GM12873 (cell line): ENCODE results near the gene MAGI2.

ENCODE experiments used
- CTCF ChIP-seq: IDR thresholded peaks from 2 replicates; pipeline ENCODE4 v1.5.1; 2012; ENCODE audit warnings: low read depth, mild to moderate bottlenecking, moderate library complexity, low read length, control low read depth; ENCODE audit not compliant: insufficient read depth; ENCODE audit errors: missing control alignments

The MAGI2 gene

GRCh38 chr7:78465894-78466293, 987.6 kb downstream of the MAGI2 start:
- TF ChIP-seq CTCF: no peak

DNA sequence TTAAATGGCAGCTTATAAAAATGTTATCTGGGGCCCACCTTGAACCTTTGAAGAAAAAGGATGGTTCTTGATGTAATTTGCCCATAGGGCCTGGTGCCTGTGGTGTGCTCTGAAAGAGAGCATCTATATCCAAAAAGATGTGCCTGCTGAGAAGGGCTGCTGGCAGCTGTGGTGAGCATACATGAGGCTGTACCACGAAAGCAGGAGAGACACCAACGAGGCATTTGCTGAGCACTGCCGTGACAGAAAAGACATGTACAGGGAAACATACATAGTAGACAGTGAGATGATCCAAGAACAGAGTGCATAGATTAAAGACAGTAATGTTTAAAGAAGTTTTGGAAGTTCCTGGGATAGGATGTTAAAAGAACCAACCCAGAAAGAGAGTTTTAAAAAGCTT, 990.4 kb downstream of the MAGI2 start:
- no peak for TF ChIP-seq CTCF

DNA sequence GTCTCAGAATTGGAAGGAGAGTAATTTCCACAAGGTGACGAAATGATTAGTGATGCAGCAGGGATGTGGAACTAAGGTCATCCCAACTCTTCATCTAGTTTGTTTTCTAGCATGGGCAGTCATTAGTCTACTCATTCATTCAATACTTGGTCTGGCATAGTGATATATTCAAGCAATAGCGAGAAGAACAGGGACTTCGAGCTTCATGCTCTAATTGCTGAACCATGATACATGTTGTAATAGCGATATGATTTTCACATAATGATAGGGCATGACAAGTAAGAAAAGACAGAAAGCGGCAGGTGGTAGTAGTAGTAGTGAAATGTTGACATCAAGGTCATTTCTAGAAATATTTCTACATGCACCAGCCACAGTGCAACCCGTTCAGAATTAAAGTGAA, 1002.8 kb downstream of the MAGI2 start:
- TF ChIP-seq CTCF: no peak

- TF ChIP-seq CTCF: no peak
Observed at GRCh38 chr7:78448911-78449310, 1004.6 kb downstream of the MAGI2 start.

DNA sequence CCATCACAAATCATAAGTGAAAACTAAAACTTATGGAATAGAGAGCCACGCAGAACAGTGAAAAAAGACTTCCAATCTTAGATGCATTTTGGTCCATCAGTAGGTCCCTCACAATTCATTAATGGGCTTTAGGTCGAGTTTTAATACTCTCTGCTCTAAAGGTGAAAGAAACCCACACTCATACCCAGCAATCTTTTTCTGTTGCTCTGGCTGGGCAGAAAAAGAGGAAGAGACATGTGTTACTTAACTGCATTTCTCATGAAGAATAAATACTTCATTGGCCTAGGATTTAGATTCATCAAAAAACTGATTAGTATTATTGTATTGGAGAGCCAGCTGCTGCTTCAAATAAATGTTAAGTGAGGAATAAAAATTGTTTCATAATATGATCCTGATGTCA, 1009.2 kb downstream of the MAGI2 start:
- no peak for TF ChIP-seq CTCF

DNA sequence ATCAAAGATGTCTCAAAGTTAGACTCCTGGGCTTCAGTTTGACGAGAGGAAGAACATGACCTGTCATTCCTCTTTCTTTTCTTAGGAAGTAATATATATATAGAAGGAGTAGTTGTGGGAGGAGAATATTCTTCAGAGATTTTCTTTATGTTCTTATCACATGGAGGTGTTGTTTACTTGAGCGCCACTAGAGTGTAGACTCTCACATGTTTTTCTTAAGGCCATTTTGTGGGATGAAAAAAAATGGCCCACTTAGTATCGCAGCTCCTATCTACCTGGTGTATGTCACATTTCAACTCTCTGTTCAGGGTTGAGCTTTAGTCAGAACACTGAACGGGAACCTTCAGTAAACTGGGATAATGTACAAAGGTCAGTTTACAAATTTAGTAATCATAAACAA, 1009.7 kb downstream of the MAGI2 start:
- TF ChIP-seq CTCF: no peak

DNA sequence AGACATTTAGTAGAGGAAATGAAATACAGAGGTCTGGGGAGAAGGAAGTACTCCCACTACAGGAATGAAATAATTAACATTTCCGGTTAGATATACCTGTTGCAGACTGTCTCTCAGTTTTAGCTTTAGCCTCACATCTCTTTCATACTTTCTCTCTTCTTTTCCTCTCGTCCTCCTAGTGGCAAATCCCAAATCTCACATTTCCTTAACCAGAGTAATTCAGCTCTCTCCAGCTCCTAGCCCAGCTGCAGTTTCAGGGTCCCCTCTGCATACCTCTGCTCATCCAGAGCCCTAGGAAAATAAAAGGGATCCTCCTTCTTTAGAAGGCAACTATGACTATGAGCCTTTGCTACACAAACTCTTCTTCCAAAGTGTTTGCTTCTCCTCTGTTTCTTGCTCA, 1011.7 kb downstream of the MAGI2 start:
- TF ChIP-seq CTCF: no peak

DNA sequence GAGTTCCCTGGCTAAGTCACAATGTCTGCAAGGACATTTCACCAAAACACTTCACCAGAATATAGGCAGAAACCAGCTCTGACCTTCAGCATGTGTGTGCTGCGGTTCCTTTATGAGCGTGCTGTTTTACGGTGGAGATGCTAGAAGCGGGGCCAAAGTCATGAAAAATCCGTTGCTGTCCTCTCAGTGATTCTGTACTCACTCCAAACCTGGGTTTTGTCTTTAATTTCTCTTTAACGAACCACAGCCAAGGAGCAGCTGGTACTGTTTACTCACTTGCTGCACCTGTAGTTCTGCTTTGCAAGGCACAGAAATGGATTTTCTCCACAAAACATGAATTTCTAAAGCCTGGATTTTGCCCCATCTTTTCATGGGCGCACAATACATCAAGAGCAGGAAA, 1015.0 kb downstream of the MAGI2 start:
- no peak for TF ChIP-seq CTCF
